Measurements from ENCODE around the gene SCPEP1. TPM values are rescaled to one million over a fixed set of nuclear protein-coding genes. Genes with fewer than 3 reads are reported as not detected.

SCPEP1 gene, protein sequence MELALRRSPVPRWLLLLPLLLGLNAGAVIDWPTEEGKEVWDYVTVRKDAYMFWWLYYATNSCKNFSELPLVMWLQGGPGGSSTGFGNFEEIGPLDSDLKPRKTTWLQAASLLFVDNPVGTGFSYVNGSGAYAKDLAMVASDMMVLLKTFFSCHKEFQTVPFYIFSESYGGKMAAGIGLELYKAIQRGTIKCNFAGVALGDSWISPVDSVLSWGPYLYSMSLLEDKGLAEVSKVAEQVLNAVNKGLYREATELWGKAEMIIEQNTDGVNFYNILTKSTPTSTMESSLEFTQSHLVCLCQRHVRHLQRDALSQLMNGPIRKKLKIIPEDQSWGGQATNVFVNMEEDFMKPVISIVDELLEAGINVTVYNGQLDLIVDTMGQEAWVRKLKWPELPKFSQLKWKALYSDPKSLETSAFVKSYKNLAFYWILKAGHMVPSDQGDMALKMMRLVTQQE
- 6.8 and 11.0 TPM in 2 replicates for total RNA-seq

DNA sequence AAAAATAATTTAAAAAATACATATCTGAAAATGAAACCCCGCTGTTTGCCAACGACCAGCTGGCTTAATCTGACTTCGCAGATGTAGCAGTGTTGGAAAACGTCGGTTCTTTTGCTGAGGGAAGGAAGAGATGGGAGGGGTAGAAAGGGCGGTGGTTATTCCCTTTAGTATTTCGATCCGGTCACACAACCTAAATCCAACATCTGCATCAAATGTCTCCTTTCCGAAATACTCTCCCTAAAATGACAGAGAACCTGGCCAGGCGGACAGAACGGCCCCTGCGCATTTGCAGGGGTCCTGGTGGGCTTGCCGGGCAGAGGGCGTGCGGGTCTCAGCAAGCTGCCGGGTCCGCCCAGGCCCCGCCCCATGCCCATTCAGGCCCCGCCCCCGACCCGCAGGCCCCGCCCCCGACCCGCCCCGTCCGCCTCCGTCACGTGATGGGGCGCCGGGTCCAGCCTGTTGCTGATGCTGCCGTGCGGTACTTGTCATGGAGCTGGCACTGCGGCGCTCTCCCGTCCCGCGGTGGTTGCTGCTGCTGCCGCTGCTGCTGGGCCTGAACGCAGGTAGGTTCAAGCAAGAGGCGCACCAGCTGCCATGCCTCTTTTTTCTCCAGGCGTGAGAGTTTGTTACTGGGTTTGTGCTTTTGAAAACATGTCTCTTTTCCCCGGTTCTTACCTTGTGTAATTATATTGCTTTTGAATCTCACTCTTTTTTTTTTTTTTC is at the start of gene SCPEP1:
TSS of gene SCPEP1 (plus strand) at position 459 of the 723 bp plus-strand sequence. CDS start at position 488, 29 bp downstream.

GRCh38 chr17:56960596-56961538 is 17.1 kb upstream of the SCPEP1 start, which contains the start of gene COIL:
COIL (minus strand) TSS chr17:56961050; CDS start chr17:56961019, 31 bp downstream.

Other genes with a start within 250 kb of the SCPEP1 start
- gene C17orf67, start 144.2 kb upstream of the SCPEP1 start, total RNA-seq, result 1.3 and 1.6 TPM in 2 replicates
- gene DGKE, start 144.0 kb upstream of the SCPEP1 start, total RNA-seq, result 3.9 and 6.4 TPM in 2 replicates
- gene TRIM25, start 64.1 kb upstream of the SCPEP1 start, total RNA-seq, result 18.1 and 22.2 TPM in 2 replicates
- 16.9 and 18.3 TPM in 2 replicates for gene COIL, start 17.1 kb upstream of the SCPEP1 start, total RNA-seq
- gene AKAP1, start 107.1 kb downstream of the SCPEP1 start, total RNA-seq, result 14.0 and 36.1 TPM in 2 replicates